NT2/D1 (cell line): Measurements from ENCODE around the gene CCNK.

Experiments
- DNase-seq: peaks from one replicate; pipeline ENCODE4 v3.0.0-alpha.2; 2011; ENCODE audit warnings: low read depth, low spot score
- H3K27me3 ChIP-seq: 2 replicates; pipeline ENCODE4 v1.6.0; 2011; ENCODE audit warnings: mild to moderate bottlenecking; ENCODE audit not compliant: insufficient read length, insufficient read depth
- H3K36me3 ChIP-seq: 2 replicates; pipeline ENCODE4 v1.6.1; 2011; ENCODE audit warnings: mild to moderate bottlenecking, low read length, mixed read lengths; ENCODE audit not compliant: insufficient read depth, insufficient read length
- H3K4me1 ChIP-seq: 2 replicates; pipeline ENCODE4 v1.5.1; 2011; ENCODE audit not compliant: insufficient read depth, insufficient read length
- H3K4me3 ChIP-seq: 2 replicates; pipeline ENCODE4 v1.5.1; 2011; ENCODE audit warnings: low read depth; ENCODE audit not compliant: insufficient read length
- H3K9ac ChIP-seq: 2 replicates; pipeline ENCODE4 v1.6.0; 2011; ENCODE audit warnings: low read depth; ENCODE audit not compliant: insufficient read length
- H3K9me3 ChIP-seq: 2 replicates; pipeline ENCODE4 v1.5.1; 2011; ENCODE audit warnings: mild to moderate bottlenecking, low read length; ENCODE audit not compliant: insufficient read depth
- SUZ12 ChIP-seq: IDR thresholded peaks from 2 replicates; pipeline ENCODE4 v1.6.1; 2011; ENCODE audit not compliant: insufficient read length, insufficient read depth; ENCODE audit errors: extremely low read depth
- YY1 ChIP-seq: IDR thresholded peaks from 2 replicates; pipeline ENCODE4 v1.6.1; 2011; ENCODE audit not compliant: insufficient read length, insufficient read depth
- ZNF274 ChIP-seq: IDR thresholded peaks from 2 replicates; pipeline ENCODE4 v1.6.1; 2011; ENCODE audit warnings: mild to moderate bottlenecking, low read depth, low read length

CCNK gene

GRCh38 chr14:99552572-99553216 is 71.5 kb downstream of the CCNK start:
- no peak overlapping the region for H3K4me3 ChIP-seq
- DNase-seq, result no peak
- H3K27me3 ChIP-seq, result no peaks in the 10 kb centered on the region
- H3K9ac ChIP-seq, result no peak overlapping the region
- H3K36me3 ChIP-seq, result peaks cover 4% of the 10 kb centered on the region
- H3K4me1 ChIP-seq, result peaks cover 15% of the 10 kb centered on the region
- no peaks in the 10 kb centered on the region for H3K9me3 ChIP-seq
- TF ChIP-seq ZNF274 (no peak), YY1 (no peak), SUZ12 (no peak)

DNA sequence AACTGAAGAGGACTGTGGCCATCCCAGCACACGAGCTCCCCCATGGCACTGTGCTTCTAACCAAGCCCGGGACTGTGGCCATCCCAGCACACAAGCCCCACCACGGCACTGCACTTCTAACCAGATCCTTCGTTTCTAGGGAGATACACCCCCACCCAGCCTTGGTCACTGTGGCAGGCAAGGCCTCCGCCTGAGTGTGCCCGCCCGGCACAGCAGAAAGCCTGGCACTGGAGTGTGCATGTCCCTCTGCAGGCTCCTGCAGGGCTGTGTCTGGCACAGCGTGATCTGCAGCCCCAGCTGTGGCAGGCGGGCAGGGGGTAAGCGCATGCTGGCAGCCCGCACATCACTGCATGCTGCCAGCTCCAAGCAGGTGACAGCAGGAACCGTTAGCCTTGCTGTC is 73.0 kb downstream of the CCNK start:
- Histone ChIP-seq H3K9ac (no peak overlapping the region), H3K4me3 (no peak overlapping the region), H3K4me1 (peaks cover 15% of the 10 kb centered on the region), H3K27me3 (no peaks in the 10 kb centered on the region), H3K9me3 (no peaks in the 10 kb centered on the region), H3K36me3 (peaks cover 4% of the 10 kb centered on the region)
- DNase-seq, result no peak
- TF ChIP-seq YY1 (no peak), SUZ12 (no peak), ZNF274 (no peak)

DNA sequence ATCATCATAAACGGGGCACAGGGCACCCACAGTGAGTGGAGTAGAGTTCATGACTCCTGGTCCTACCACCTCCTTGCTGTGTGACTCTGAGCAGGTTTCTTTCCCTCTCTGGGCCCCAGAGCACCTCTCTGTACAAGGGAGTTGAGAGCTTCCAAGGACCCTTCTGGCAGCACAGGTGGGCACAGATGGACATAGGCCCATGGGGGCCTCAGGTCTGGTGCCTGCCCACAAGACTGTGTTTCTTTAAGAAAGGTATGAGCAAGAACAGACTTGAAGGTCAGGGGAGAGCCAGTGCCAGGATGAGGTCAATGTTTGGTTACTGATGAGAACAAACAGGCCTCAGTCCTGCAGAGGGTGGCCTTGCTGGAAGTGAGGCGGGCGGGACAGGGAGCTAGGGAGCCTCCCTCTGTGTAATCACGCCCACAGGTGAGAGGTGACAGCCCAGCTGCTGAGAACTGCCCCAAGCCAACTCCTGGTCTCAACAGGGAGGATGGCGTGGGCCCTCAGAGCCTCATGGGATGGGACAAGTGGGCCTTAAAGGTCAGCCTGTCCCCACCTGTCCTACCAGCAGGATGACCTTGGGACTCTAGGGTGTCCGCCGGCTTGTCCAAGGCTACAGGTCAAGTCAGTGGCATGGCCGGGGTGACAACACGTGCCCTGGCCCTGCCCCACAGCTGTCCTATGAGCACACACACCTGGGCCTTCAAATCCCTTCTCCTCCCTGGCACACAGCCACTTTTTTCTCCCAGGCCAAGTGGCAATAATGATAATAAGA is 73.7 kb downstream of the CCNK start:
- peaks cover 15% of the 10 kb centered on the region for H3K4me1 ChIP-seq
- H3K4me3 ChIP-seq, result no peak overlapping the region
- H3K36me3 ChIP-seq, result peaks cover 4% of the 10 kb centered on the region
- TF ChIP-seq SUZ12 (no peak), YY1 (no peak), ZNF274 (no peak)
- no peaks in the 10 kb centered on the region for H3K27me3 ChIP-seq
- no peaks in the 10 kb centered on the region for H3K9me3 ChIP-seq
- no peak overlapping the region for H3K9ac ChIP-seq
- DNase-seq, result no peak

DNA sequence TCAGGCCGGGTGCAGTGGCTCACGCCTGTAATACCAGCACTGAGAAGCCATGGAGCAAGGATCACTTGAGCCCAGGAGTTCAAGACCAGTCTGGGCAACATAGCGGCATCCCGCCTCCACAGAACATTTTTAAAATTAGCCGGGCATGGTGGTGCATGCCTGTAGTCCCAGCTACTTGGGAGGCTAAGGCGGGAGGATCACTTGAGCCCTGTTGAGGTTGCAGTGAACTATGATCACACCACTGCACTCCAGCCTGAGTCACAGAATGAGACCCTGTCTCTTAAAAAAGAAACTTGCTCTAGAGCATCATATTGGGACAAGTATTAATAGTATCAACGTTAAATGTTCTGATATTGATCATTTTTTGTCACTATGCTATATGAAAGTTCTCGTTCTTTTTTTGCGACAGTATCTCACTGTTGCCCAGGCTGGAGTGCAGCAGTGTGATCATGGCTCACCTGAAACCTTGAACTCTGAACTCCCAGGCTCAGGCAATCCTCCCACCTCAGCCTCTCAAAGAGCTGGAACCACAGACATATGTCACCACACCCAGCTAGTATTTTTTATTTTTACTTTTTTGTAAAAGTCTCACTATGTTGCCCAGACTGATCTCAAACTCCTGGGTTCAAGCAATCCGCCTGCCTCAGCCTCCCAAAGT is 75.1 kb downstream of the CCNK start:
- no peak for TF ChIP-seq YY1
- TF ChIP-seq SUZ12, result no peak
- TF ChIP-seq ZNF274, result no peak
- Histone ChIP-seq H3K9ac (no peak overlapping the region), H3K9me3 (no peaks in the 10 kb centered on the region), H3K4me3 (no peak overlapping the region), H3K36me3 (no peaks in the 10 kb centered on the region), H3K27me3 (no peaks in the 10 kb centered on the region), H3K4me1 (peaks cover 15% of the 10 kb centered on the region)
- no peak for DNase-seq

DNA sequence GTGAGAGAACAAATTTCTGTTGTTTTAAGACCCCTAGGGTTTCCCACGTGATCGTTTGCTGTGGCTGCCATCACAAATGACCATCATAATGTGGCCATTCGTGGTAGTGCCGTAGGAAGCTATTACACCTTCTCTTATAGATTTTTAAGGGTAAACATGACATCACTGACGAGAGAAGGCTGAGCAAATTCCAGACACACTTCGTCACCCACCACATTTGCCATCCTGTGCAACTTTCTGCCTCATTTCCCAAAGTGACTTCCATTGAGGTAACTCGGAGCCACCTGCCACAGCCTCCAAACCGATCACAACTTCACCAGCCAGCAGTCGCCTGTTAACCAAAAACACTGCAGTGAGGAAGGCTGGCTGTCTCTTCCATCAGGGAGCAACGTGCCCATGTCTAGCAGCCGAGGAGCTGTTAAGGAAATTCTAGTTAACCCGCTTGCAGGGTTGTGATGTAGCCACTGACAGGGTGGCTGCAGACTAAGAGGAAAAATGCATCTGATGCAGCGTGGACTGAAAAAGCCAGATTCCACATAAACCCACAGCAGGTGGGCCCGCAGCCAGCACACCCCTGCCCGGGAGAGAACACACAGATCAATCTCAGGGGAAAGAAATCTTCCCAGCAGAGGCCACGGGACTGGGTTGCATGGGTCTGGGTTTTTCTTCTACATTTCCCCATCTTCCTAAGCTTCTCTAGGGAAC is 78.2 kb downstream of the CCNK start:
- Histone ChIP-seq H3K36me3 (no peaks in the 10 kb centered on the region), H3K9me3 (no peaks in the 10 kb centered on the region), H3K4me3 (no peak overlapping the region), H3K4me1 (peaks cover 22% of the 10 kb centered on the region), H3K9ac (no peak overlapping the region), H3K27me3 (no peaks in the 10 kb centered on the region)
- no peak for DNase-seq
- TF ChIP-seq ZNF274, result no peak
- TF ChIP-seq YY1, result no peak
- no peak for TF ChIP-seq SUZ12

GRCh38 chr14:99560403-99560802 is 79.2 kb downstream of the CCNK start:
- Histone ChIP-seq H3K4me1 (peaks cover 22% of the 10 kb centered on the region), H3K9me3 (no peaks in the 10 kb centered on the region), H3K4me3 (no peak overlapping the region), H3K27me3 (no peaks in the 10 kb centered on the region), H3K9ac (no peak overlapping the region), H3K36me3 (no peaks in the 10 kb centered on the region)
- DNase-seq, result no peak
- TF ChIP-seq SUZ12, result no peak
- TF ChIP-seq ZNF274, result no peak
